Measurements from ENCODE around the gene RGR.

GRCh38 chr10:84293171-84293570 is 48.3 kb downstream of the RGR start:
- TF ChIP-seq CTCF (IDR thresholded peaks at IDR 0.05), result no peak
- TF ChIP-seq POLR2A (IDR thresholded peaks at IDR 0.05), result no peak
